Ishikawa (cell line): ENCODE data around the gene STK11IP.

Experiments used
- CEBPB ChIP-seq: IDR thresholded peaks from 2 replicates; pipeline ENCODE4 v1.6.1; 2012
- CREB1 ChIP-seq: IDR thresholded peaks from 2 replicates; pipeline ENCODE4 v1.6.1; 2012; ENCODE audit warnings: low read depth
- EGR1 ChIP-seq: IDR thresholded peaks from 2 replicates; pipeline ENCODE4 v1.6.1; 2012
- EP300 ChIP-seq: IDR thresholded peaks from 2 replicates; pipeline ENCODE4 v1.6.1; 2012; ENCODE audit warnings: borderline replicate concordance
- MAX ChIP-seq: IDR thresholded peaks from 2 replicates; pipeline ENCODE4 v1.6.1; 2012
- RAD21 ChIP-seq: IDR thresholded peaks from 2 replicates; pipeline ENCODE4 v1.6.1; 2012; ENCODE audit warnings: low read depth
- REST ChIP-seq: IDR thresholded peaks from 2 replicates; pipeline ENCODE4 v1.6.1; 2012; ENCODE audit warnings: low read depth, mild to moderate bottlenecking
- TAF1 ChIP-seq: IDR thresholded peaks from 2 replicates; pipeline ENCODE4 v1.6.1; 2012; ENCODE audit warnings: low read depth, mild to moderate bottlenecking
- TCF12 ChIP-seq: IDR thresholded peaks from 2 replicates; pipeline ENCODE4 v1.6.1; 2012; ENCODE audit warnings: low read depth
- TEAD4 ChIP-seq: IDR thresholded peaks from 2 replicates; pipeline ENCODE4 v1.6.1; 2012
- YY1 ChIP-seq: IDR thresholded peaks from 2 replicates; pipeline ENCODE4 v1.6.1; 2012; ENCODE audit warnings: low read depth

DNA sequence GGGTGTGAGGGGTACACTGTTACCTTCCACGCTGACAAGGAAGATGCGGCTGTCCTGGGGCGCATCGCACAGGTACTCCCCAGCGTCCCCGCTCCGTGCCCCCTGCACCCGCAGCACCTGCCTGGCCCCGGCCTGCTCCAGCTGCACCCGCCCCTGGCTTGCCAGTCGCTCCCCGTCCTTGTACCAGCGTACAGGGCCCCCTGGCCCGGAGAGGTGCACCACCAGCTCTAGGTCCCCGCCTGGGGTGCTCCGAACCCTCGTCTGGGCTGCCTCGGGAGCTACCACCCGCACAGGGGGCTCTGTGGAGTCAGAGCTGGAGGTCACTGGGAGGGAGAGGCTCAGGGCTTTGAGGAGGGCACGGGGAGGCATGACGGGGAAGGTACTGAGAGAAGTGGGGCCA, 40.3 kb upstream of the STK11IP start:
- TF ChIP-seq CREB1 (no peak), TAF1 (no peak), TEAD4 (no peak), EGR1 (no peak), RAD21 (no peak), EP300 (no peak), CEBPB (no peak), MAX (no peak), TCF12 (no peak), YY1 (no peak), REST (no peak)
